Activated CD4-positive, alpha-beta T cell treated with anti-CD3 and anti-CD28 coated beads, Interleukin-2, amount 50 U/mL, for 4 hours (primary cell): ENCODE results near the gene MORN1.

Source experiments
- DNase-seq, 2 experiments: peaks; one replicate each; pipeline ENCODE4 v3.0.0-alpha.2; 2020

The MORN1 gene

GRCh38 chr1:2372551-2373490, 18.5 kb downstream of the MORN1 start:
- no peak for DNase-seq

- DNase-seq: no peak
Measured at GRCh38 chr1:2368053-2368744, 23.2 kb downstream of the MORN1 start.

DNA sequence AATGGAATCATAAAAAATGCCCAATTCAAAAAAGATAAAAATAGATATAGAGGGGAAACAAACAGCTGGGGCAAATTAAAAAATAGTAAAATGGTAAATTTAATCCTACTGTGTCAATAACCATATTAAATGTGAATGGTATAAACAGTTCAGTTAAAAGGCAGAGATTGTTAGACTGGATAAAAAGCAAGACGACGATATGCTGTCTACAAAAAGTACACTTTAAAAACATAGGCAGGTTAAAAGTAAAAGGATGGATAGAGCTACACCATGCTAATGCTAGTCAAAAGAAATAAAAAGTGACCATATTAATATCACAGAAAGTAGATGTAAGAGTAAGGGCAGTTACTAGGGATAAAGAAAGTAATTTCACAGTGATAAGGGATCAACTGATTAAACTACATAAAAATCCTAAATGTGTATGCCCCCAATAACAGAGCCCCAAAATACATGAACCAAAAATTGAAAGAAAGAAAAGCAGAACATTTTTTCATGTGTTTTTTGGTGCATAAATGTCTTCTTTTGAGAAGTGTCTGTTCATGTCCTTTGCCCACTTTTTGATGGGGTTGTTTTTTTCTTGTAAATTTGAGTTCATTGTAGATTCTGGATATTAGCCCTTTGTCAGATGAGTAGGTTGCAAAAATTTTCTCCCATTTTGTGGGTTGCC, 27.4 kb downstream of the MORN1 start:
- DNase-seq: no peak

DNA sequence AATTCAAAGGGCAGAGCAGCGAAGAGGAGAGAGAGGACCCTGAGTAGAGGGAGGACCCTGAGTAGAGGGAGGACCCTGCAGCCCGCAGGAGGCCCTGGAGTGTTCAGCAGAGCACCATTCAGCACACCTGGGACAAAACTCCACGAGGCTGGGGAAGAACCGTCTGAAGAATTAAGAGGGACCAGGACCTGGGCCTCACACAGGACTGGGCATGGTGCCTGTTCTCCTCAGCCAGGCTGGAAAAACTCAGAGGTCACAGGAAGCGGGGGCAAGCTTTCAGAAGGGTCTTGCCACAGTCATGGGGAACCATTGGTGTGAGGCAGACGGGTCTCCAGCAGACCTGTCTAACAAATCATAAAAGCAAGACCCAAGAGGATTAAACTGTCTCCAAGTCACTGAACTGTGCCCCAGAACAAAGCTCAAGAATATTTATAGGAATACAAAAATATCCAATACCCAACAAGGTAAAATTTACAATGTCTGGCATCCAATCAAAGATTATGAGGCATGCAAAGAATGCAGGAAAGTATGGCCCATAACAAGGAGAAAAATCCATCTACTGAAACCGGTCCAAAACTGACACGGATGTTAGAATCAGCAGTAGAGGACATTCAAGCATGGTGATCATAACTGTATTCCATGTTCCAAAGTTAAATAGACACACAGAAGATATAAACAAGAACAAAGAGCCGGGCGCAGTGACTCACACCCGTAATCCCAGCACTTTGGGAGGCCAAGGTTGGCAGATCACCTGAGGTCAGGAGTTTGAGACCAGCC, 30.6 kb downstream of the MORN1 start:
- no peak for DNase-seq

DNA sequence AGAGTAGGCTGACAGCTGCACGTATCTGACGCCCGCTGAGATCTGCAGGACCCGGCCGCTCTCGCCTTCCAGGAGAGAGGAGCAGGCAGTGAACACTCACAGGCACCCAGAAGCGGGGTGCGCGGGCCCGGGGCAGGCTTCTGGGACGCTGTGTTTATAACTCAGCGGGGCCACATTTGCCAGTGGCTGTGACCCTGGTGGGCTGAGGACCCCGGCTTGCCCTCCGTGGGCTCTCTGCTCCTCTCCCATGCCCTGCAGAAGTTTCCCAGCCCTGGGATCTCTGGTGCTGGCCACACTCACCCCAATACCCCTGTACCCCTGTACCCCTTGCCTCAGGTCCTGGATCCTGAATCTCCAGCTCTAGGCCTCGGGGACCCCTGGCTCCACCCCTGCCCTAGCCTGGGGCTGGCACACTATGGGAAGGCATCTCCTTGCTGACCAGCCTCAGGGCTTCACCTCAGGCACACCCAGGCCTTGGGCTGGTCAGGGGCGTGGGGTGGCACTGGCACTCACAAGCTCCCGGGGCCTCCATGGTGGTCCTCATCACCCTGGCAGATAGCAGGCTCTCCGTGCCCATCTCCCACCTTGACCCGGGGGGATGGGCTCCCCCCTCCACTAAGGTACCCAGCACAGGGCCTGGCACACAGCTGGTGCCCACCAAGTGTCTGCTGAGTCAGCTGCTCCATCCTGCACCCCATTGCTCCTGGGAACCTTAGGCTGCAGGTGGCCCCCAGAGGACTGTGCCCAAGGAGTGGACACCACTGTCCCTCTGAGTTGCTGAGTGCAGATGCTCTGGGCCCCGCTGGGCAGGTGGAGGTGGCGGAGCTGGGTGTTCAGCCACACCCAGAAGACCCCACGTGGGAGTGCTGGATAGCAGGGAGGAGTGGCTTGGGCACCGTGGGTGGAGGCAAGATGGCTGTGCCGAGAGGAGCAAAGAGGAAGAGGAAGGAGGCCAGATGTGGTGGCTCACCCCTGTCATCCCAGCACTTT, 32.4 kb downstream of the MORN1 start:
- DNase-seq: no peak

DNA sequence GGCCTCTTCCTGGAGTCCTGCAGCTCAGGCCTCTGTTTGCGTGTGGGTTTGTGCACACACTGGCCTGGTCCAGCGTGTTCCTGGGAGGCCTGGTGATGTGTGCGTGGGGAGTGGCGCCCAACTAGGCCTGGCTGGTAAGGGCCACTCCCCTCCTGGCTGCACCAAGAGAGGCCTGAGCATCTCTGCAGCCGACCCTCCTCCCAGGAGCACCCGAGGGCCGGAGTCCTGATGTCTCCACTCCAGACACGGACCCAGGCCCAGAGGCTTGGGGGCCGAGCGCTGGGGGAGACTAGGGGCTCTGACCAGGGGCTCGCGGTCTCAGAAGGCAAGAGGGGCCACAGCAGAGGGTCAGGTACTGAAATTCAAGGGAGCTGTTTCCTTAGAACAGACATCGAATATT, 33.3 kb downstream of the MORN1 start:
- DNase-seq: no peak

DNA sequence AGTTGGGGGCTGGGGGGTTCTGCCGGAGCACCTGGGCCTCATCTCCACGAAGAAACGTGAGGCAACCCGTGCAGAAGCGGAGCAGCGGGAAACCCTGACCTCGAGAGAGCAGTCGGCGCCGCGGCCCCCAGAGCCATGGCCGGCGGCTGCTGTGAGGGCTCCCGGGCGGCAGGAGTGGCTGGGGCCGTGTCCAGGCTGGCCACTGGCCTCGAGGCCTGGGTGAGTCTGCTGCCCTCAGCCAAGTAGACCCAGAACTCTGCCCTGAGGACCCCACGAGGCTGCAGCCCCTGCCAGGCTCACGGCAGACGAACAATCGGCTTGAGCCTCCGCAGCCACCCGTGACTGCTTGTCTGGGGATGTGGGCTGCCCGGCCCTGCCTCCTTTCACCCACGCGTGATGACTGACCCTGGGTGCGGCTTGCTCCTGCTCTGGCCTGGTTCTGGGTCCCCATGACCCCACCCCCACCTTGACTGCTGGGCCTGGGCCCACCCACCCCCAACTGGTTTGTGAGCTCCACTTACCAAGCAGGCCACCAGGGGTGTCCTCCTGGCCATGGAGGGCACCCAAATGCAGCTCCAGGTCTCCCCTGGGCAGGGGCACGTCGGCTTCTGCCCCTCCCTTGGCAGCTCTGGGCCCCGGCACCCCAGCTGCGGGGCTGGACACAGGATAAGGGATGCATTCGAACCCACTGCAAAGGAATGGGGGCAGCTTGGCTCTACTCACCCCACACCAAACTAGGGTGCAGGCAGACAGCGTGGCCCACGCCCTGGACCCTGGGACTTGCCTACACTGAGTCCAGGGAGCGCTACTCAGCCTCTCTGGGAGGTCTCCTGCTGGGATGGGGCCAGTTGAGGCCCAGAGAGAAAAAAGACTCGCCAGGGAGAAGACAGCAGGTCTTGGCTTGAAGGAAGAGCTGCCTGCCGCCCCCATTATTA, 34.2 kb downstream of the MORN1 start:
- DNase-seq: no peak

GRCh38 chr1:2356401-2356800, 35.0 kb downstream of the MORN1 start:
- DNase-seq: no peak

- DNase-seq: no peak
Measured at GRCh38 chr1:2355373-2356261, 35.7 kb downstream of the MORN1 start.

DNA sequence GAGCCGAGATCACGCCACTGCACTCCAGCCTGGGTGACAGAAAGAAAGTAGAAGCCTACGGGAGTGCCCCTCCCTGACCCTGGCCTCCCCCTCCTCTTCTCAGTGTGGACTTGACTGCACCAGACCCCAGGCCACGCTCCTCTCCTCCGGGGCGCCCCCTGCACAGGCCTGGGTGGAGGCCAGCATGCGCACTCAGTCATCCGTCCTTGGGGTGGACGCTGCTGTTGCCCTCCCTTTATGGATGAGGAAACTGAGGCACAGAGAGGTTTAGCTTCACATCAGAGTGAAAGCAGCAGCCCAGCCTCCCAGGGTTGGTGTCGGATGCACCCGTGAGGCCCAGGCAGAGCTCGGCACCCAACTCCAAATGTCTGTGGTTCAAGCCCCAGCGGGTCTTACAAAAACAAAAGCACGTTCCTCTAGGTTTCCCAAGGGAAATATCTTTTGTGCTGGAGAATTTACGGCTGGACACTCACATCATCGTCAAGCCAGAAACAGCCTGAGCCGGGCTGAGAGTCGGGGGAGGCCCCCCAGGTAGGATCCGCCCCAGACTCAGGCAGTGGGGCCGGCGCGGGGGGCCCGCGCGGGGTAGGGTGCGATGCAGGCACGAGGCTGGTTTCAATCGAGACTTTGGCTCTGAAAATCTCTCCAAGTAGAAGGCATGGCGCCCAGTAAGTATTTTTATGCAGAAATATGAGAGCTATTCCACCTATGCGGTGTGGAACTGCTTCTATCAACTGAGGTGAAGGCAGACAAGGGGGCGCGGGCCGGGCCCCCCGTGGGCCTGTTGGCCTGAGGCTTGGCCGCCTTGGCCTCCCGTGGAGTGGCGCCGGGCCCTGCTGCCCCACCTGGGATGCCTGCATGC, 36.6 kb downstream of the MORN1 start:
- DNase-seq: no peak

GRCh38 chr1:2353551-2354438, 37.6 kb downstream of the MORN1 start:
- no peak for DNase-seq

GRCh38 chr1:2352897-2353550, 38.3 kb downstream of the MORN1 start:
- DNase-seq: no peak

- no peak for DNase-seq
Measured at GRCh38 chr1:2352341-2352896, 38.9 kb downstream of the MORN1 start.

DNA sequence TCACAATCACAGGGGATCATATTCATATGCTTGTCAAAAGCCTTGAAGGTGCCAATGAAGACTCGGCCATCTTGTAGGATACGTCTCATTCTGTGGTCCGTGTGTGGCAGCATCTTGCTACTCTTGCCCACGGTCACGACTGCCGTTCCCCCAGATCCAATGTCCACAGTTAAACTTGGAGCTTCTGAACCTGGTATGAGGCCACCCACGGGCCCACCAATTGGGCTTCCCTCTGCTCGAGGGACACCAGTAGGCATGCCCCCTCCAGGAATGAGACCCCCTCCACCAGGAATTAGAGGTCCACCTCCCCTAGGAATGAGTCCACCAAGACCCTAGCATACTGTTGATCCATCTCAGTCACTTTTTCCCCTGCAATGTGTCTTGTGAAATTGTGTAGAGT, 39.6 kb downstream of the MORN1 start:
- DNase-seq: no peak

- DNase-seq: no peak
Measured at GRCh38 chr1:2350911-2351655, 40.3 kb downstream of the MORN1 start.

DNA sequence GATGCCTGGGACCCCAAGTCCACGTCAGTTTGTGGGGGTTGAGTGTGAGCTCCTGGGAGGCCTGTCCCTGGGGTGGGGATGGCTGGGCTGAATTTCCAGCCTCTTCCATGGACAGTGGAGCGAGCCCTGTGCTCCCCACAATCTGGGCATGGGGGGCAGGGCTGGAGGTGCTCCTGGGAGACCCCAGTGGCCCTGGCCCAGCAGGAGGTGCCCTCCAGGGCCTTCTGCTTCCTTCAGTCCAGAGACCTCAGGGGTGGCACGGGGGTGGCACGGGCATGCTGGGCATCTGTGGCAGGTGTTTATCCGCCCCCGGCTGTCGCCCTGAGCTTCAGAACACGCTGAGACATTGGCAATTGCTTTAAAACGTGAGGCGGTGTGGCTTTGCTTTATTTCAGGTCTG, 40.9 kb downstream of the MORN1 start:
- no peak for DNase-seq
